Medulla oblongata (tissue), 1 donor: Measurements from ENCODE around the gene LASP1NB.
"Not testable (repeated sequence)": the region's sequence is repeated elsewhere in the genome, so short reads cannot be mapped to it uniquely, and the experiment has no call there.

Experiments used
- DNase-seq: peaks from one replicate; pipeline ENCODE4 v3.0.0-alpha.2; 2015; ENCODE audit errors: extremely low spot score

The LASP1NB gene

GRCh38 chr17:38918129-38918913 lies 7.1 kb upstream of the LASP1NB start:
- no peak for DNase-seq

- DNase-seq, result no peak
Measured at GRCh38 chr17:38918916-38919315, 6.5 kb upstream of the LASP1NB start.

GRCh38 chr17:38919316-38920078 lies 5.9 kb upstream of the LASP1NB start:
- no peak for DNase-seq

DNA sequence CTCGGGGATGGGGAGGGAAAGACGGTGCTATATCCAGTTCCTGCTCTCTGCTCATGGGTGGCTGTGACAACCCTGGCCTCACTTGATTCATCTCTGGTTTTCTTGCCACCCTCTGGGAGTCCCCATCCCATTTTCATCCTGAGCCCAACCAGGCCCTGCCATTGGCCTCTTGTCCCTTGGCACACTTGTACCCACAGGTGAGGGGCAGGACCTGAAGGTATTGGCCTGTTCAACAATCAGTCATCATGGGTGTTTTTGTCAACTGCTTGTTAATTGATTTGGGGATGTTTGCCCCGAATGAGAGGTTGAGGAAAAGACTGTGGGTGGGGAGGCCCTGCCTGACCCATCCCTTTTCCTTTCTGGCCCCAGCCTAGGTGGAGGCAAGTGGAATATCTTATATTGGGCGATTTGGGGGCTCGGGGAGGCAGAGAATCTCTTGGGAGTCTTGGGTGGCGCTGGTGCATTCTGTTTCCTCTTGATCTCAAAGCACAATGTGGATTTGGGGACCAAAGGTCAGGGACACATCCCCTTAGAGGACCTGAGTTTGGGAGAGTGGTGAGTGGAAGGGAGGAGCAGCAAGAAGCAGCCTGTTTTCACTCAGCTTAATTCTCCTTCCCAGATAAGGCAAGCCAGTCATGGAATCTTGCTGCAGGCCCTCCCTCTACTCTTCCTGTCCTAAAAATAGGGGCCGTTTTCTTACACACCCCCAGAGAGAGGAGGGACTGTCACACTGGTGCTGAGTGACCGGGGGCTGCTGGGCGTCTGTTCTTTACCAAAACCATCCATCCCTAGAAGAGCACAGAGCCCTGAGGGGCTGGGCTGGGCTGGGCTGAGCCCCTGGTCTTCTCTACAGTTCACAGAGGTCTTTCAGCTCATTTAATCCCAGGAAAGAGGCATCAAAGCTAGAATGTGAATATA lies 4.8 kb upstream of the LASP1NB start:
- no peak for DNase-seq

GRCh38 chr17:38921756-38922411 lies 3.5 kb upstream of the LASP1NB start:
- DNase-seq, result no peak

DNA sequence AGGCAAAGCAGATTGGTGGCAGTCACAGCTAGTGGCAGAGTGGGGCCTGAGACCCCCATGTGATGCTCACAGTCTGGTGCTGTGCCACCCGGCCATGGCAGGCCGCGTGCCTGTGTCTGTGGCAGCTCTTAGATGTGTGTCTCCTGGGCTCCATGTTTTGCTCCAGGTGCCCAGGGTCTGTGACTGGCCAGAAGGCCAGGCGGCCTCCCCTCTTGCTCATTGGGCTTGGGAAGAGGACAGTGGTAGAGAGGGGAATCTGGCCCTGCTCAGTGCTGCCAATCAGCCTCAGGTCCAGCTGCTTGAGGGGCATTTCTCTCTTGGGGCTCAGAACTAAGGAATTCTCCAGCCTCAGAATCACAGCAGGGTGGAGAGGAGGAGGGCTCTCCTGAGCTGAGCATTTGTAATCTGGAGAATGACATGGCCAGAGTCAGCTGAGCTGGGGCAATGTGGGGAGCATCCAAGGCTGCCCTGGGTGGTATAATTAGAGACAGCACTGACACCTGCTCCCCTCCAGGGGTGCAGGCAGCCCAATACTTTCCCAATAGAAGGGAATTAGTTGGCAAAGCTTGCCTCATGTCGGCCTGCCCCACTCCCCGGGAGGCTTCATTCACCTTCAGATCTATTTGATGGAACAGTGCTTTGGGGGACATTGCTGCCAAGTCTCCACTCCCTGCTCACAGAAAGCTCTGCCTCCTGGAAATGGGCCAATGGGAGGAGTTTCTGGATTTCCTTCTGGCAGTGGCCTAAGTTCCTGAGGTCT lies 2.7 kb upstream of the LASP1NB start:
- peak; percentile 75 for DNase-seq

GRCh38 chr17:38926293-38927070 lies 1.1 kb downstream of the LASP1NB start:
- DNase-seq, result peak; percentile 49

DNA sequence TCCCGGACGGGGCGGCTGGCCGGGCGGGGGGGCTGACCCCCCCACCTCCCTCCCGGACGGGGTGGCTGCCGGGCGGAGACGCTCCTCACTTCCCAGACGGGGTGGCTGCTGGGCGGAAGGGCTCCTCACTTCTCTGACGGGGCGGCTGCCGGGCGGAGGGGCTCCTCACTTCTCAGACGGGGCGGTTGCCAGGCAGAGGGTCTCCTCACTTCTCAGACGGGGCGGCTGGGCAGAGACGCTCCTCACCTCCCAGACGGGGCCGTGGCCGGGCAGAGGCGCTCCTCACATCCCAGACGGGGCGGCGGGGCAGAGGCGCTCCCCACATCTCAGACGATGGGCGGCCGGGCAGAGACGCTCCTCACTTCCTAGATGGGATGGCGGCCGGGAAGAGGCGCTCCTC lies 5.4 kb downstream of the LASP1NB start:
- not testable (repeated sequence) for DNase-seq

GRCh38 chr17:38933962-38934361 lies 8.5 kb downstream of the LASP1NB start:
- not testable (repeated sequence) for DNase-seq

GRCh38 chr17:38939987-38940386 lies 14.6 kb downstream of the LASP1NB start:
- DNase-seq, result no peak

DNA sequence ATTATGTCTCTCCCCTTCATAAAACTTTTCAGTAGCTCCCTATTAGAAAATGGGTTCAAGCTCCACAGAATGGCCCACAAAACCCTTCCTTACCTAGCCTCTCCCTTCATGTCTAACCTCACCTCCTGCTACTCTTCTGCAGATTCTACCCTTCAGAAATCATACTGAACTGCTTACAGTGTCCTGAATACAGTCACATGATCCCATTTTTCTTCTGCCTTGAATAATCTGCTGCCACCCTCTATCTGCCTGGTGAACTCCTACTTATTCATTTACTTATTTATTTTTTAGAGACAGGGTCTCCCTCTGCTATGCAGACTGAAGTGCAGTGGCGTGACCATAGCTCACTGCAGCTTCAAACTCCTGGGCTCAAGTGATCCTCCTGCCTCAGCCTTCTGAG lies 15.0 kb downstream of the LASP1NB start:
- DNase-seq, result no peak

DNA sequence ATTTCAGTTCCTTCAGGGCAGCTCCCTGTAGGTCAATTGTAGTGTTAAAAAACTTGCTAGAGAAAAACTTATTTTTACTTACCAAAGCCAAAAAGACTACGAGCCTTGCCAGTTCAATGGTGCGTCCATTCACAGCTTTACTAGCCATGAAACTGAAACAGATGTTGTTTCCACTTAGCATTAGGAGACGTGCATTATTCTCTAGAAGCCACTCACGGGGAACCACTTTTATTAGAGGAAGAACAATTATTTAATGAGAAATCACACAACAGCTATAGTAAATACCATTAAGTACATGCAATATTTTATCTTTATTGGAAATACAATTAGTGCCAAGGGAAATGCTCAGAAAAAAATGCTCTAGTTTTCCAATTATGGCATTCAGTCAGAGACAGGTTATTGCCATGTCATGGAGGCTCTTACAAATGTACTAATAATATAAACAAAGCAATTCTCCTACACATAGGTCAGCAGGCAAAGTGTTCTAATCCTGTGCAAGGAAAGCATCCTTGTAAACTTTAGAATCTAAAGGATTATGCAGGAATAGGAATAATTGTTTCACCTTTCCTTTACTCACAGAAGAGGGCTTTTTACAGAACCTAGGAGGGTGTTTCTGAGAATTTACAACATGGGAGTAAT lies 17.4 kb downstream of the LASP1NB start:
- no peak for DNase-seq

- DNase-seq, result no peak
Measured at GRCh38 chr17:38943607-38944006, 18.2 kb downstream of the LASP1NB start.

GRCh38 chr17:38947189-38947588 lies 21.8 kb downstream of the LASP1NB start:
- DNase-seq, result no peak

- DNase-seq, result not testable (repeated sequence)
Measured at GRCh38 chr17:38953800-38954199, 28.4 kb downstream of the LASP1NB start.

DNA sequence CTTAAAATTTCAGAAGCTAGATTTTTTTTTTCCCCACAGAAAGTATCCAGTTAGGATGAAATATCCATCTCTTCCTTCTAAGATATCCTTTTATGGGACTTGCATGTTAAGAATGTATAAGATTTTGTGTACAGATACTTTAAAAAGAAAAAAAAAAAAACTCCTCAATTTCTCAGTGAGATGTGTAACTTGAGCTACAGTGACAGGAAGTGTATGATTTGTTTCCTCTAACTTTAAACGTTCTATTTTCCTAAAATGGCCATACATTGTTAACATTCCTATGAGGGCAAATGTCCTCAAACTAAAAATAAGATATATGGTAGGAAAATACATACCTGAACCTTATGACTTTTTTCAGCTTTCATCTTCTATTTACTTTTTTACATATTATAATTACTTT lies 32.9 kb downstream of the LASP1NB start:
- DNase-seq, result no peak

DNA sequence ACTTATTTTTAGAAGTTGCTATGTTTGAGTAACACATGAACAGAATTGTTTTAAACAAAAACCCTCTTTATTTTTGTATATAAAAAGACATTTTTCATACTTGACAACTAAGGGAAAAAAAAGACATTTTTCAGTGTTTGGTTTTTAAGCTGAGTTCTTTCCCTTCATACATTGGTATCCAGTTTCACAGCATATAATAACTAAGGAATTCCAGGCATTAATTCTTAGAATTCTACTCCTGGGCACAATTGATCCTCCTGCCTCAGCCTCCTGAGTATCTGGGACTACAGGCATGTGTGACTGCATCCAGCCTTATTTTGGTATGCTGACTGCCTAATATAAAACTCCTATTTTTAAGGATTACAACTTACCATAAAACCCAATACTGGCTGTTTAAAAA lies 33.3 kb downstream of the LASP1NB start:
- no peak for DNase-seq

- no peak for DNase-seq
Measured at GRCh38 chr17:38959508-38959907, 34.1 kb downstream of the LASP1NB start.

DNA sequence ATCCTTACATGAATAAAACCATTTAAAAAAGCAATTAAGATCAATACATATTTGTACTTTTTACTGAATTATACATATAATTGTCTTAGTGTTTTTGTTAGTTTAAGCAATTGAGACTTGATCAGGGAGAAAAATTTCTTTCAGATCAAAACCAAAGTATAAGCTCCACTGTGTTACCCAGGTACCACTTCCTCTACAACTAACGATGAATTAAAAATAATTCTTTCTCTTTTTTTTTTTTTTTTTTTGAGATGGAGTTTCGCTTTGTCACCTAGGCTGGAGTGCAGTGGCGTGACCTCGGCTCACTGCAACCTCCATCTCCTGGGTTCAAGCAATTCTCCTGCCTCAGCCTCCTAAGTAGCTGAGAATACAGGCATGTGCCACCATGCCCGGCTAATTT lies 35.0 kb downstream of the LASP1NB start:
- no peak for DNase-seq

GRCh38 chr17:38961413-38961812 lies 36.0 kb downstream of the LASP1NB start:
- DNase-seq, result no peak
